LoVo (cell line): ENCODE data around the gene MDH1B.
"Not testable (repeated sequence)": the region's sequence is repeated elsewhere in the genome, so short reads cannot be mapped to it uniquely, and the experiment has no call there.

Experiments
- DNase-seq: peaks from one replicate; pipeline ENCODE4 v3.0.0-alpha.2; 2016; ENCODE audit warnings: low spot score

The MDH1B gene

GRCh38 chr2:206766057-206766930, 1.2 kb upstream of the MDH1B start:
- DNase-seq, result no peak

GRCh38 chr2:206764673-206765241, 371 bp downstream of the MDH1B start:
- no peak for DNase-seq

GRCh38 chr2:206756816-206757215, 8.3 kb downstream of the MDH1B start:
- DNase-seq, result no peak

GRCh38 chr2:206740800-206741199, 24.3 kb downstream of the MDH1B start:
- no peak for DNase-seq

- no peak for DNase-seq
These were observed 25.9 kb downstream of the MDH1B start for GRCh38 chr2:206739271-206739670.

GRCh38 chr2:206736935-206737334, 28.2 kb downstream of the MDH1B start:
- no peak for DNase-seq

GRCh38 chr2:206733341-206733740, 31.8 kb downstream of the MDH1B start:
- DNase-seq, result no peak

GRCh38 chr2:206728277-206729199, 36.6 kb downstream of the MDH1B start:
- no peak for DNase-seq

- no peak for DNase-seq
These were observed 37.8 kb downstream of the MDH1B start for GRCh38 chr2:206727287-206727686.

GRCh38 chr2:206723288-206723687, 41.8 kb downstream of the MDH1B start:
- DNase-seq, result no peak

GRCh38 chr2:206721256-206721920, 43.7 kb downstream of the MDH1B start:
- no peak for DNase-seq

GRCh38 chr2:206718296-206718695, 46.8 kb downstream of the MDH1B start, which contains the start of gene DYTN:
Gene DYTN (minus strand): TSS chr2:206718396. CDS start chr2:206718279, 117 bp downstream.
- no peak for DNase-seq

- DNase-seq, result no peak
These were observed 48.5 kb downstream of the MDH1B start for GRCh38 chr2:206716623-206717022.

GRCh38 chr2:206715183-206715582, 49.9 kb downstream of the MDH1B start:
- not testable (repeated sequence) for DNase-seq

GRCh38 chr2:206713746-206714145, 51.4 kb downstream of the MDH1B start:
- DNase-seq, result no peak

GRCh38 chr2:206708286-206708685, 56.8 kb downstream of the MDH1B start:
- no peak for DNase-seq

GRCh38 chr2:206707164-206707701, 57.9 kb downstream of the MDH1B start:
- DNase-seq, result no peak

- no peak for DNase-seq
These were observed 63.0 kb downstream of the MDH1B start for GRCh38 chr2:206701952-206702605.

- DNase-seq, result no peak
These were observed 65.0 kb downstream of the MDH1B start for GRCh38 chr2:206700156-206700555.

- no peak for DNase-seq
These were observed 66.3 kb downstream of the MDH1B start for GRCh38 chr2:206698811-206699210.

- DNase-seq, result no peak
These were observed 68.2 kb downstream of the MDH1B start for GRCh38 chr2:206696910-206697309.
